D721Med (cell line): Measurements from ENCODE around the gene USH1C.

Source experiments
- DNase-seq: peaks from one replicate; pipeline ENCODE4 v3.0.0; 2011; ENCODE audit warnings: low spot score; ENCODE audit not compliant: insufficient read length
- FAIRE-seq: peaks from 2 replicates; lab custom pipeline; 2011; peaks lifted over from hg19 to GRCh38; lab: Jason Lieb, UNC
- TF ChIP-seq, protein P1 (sequence below): IDR thresholded peaks from 2 replicates; pipeline ENCODE4 v1.5.1; 2012; ENCODE audit warnings: mild to moderate bottlenecking, control low read depth; ENCODE audit not compliant: insufficient read depth; ENCODE audit errors: missing control alignments

USH1C gene

DNA sequence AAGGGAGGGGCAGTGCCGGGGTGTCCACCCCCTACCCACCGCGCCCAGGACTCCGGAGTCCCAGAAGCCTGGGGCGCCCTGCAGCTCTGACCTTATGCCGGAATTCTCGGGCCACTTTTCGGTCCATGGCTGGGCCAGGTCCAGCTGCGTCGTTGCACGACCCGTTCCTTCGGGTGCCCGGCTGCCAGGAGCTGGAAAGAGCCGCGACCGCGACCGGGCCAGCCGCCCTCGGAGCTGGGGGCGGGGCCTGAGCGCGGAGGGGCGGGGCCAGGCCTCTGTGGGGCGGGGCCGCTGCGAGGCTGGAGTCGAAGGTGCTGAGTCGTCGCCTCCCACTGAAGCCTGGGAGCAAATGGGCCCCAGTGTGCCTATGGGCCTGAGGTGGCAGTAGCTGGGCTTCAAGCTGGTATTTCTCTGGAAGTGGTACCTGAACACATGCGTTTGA, at the start of gene USH1C:
Gene USH1C (minus strand): TSS at position 236 of the 442 bp plus-strand sequence. CDS start 109 bp downstream, at position 127.
- TF ChIP-seq, protein P1, sequence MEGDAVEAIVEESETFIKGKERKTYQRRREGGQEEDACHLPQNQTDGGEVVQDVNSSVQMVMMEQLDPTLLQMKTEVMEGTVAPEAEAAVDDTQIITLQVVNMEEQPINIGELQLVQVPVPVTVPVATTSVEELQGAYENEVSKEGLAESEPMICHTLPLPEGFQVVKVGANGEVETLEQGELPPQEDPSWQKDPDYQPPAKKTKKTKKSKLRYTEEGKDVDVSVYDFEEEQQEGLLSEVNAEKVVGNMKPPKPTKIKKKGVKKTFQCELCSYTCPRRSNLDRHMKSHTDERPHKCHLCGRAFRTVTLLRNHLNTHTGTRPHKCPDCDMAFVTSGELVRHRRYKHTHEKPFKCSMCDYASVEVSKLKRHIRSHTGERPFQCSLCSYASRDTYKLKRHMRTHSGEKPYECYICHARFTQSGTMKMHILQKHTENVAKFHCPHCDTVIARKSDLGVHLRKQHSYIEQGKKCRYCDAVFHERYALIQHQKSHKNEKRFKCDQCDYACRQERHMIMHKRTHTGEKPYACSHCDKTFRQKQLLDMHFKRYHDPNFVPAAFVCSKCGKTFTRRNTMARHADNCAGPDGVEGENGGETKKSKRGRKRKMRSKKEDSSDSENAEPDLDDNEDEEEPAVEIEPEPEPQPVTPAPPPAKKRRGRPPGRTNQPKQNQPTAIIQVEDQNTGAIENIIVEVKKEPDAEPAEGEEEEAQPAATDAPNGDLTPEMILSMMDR = no peak
- DNase-seq (no peak), FAIRE-seq (no peak)

DNA sequence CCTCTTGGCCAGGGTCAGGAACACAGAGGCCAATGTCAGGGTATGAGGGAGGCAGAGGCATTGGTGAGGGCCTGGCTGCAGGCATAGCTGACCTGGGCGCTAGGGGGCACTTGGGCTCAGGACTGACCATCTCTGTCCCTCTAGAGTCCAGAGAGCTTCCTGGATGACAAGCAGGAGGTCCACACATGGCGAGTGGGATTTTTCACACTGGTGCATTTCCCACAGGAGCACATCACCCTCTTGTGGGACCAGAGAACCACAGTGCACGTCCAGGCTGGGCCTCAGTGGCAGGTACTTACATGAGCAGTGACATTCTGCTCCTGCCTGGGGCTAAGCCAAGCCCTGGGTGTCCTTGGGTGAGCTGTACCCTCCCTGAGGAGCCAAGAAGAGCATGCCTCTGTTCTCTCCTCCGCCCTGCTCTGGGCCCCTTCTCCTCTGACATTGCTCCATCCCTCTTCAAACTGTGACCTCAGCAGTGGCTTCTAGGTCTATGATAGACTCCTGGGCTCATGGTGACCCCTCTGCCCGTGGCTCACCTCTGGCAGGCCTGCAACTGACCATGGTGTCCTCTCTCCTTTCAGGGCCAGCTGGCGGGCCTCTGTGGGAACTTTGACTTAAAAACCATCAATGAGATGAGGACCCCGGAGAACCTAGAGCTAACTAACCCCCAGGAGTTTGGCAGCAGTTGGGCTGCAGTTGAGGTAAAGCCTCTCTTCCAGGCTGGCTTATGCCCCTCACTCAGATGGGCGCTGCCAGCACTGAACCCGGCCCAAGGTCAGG, 49.4 kb upstream of the USH1C start:
- DNase-seq (no peak), FAIRE-seq (no peak)
- TF ChIP-seq, protein P1 = no peak

DNA sequence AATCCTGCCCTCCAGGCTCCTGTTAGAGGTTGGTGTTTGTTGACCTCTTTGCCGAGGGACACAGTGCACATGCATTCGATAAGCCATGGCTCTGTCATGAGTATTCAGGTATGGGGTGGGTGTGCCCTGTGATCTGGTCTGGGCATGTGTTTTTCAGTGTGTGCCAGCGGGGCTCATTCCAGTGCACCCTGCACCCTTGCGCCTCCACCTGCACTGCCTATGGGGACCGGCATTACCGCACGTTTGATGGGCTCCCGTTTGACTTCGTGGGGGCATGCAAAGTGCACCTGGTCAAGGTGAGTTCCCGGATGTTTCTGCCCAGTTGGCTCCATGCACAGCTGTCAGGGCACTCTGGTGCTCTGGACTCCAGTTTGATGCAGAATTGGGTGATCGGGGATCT, 47.1 kb upstream of the USH1C start:
- TF ChIP-seq, protein P1 = no peak
- FAIRE-seq (no peak), DNase-seq (no peak)

DNA sequence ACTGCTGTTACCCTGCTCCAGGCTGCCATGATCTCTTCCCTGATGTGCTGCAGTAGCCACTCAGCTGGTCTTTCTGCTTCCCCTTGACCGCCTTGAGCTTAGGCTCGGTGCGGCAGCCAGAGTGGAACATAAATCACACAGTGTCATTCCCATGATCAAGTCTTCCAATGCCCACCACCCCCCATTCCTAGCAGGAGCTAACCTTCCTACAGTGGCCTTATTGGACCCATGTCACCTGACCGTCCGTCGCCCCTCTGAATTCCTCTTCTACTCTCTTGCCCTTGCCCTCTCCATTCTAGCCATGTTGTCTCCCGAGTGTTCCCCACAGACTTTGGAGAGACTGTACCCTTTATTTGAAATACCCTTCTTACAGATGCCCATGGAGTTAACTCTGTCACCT, 46.2 kb upstream of the USH1C start:
- DNase-seq (no peak), FAIRE-seq (no peak)
- TF ChIP-seq, protein P1 = no peak

DNA sequence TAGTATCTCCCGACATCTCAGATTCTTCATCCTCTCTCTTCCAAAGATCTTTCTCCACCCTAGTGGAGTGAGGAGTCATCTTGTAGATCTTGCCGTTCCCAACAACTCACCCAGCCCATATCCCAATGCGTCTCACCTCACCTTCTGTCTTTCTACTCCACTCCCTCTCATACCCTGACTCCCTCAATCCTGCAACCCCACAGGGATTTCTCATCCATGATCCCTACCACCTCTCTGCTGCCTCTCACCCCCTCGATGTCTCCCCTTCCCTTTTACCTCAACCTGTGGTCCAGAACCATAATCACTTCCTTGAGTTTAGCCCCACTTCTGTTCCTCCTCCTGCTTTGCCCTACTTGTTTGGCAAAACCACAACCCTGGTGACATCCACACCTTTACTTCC, 44.5 kb upstream of the USH1C start:
- no peak for FAIRE-seq
- DNase-seq = no peak
- TF ChIP-seq, protein P1 = no peak

DNA sequence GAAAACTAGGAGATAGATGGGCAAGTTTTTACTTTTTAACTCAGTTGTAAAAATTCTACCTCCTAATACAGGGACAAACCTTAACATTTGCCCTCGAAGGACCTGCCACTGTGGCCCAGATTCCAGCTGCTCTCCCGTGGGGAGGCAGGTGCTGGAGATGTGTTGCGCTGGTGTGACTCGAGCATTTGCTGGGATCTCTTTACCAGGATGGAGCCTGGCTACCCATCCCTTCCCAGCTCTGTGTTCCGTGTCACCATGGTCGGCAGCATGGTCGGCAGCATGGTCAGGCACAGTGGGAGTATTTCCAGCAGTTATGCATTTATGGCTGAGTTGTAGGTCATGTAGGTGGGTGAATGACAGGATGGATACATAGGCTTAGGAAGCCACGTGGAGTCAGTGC, 44.0 kb upstream of the USH1C start:
- TF ChIP-seq, protein P1 = no peak
- FAIRE-seq (no peak), DNase-seq (no peak)
